HG03097 (cell line): ENCODE results near the gene ATG4B.
"Not testable (repeated sequence)": the region's sequence is repeated elsewhere in the genome, so short reads cannot be mapped to it uniquely, and the experiment has no call there.

Experiments
- ATAC-seq: cut with Tn5 transposase; IDR thresholded peaks from one replicate; pipeline ENCODE4 v1.9.1; 2021; ENCODE audit not compliant: unreplicated experiment, low FRiP score

ATG4B gene

DNA sequence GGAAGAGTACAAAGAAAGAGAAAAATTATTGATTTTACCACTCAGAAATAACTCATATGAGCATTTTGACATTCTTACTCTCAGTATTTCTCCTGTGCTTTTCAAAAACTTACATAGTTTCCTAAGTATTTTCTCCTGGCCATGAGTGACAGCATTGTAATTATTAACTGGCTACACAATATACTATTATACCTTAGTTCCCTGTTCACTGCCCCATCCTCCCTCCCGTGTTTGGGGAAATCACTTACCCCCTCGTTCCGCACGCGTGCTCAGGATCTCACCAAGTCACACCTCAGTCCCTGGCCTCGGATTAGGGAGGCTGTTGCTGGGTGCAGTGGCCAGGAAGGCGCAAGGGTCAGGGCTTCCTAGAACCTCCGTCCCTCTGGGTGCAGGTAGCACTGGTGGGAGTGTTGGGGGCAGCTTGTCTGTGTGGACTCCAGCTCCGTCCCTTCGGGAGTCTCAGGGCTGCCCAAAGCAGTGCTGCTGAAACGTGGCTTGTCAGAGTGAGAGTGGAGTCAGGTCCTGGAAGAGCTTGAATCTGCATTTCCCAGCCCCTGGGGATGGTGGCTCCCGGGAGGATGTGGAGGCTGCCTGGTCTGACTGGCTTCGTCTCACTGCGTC is 23.2 kb downstream of the ATG4B start:
- no peak for ATAC-seq

DNA sequence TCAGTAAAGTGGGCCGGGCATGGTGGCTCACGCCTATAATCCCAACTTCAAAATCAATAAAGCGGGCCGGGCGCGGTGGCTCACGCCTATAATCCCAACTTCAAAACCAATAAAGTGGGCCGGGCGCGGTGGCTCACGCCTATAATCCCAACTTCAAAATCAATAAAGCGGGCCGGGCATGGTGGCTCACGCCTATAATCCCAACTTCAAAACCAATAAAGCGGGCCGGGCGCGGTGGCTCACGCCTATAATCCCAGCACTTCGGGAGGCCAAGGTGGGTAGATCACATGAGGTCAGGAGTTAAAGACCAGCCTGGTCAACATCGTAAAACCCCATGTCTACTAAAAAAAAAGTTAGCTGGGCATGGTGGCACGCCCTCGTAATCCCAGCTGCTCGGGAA is 25.2 kb downstream of the ATG4B start:
- not testable (repeated sequence) for ATAC-seq

GRCh38 chr2:241665731-241666440 is 28.4 kb downstream of the ATG4B start:
- no peak for ATAC-seq

- no peak for ATAC-seq
These were observed 29.3 kb downstream of the ATG4B start for GRCh38 chr2:241666627-241667400.

- ATAC-seq: no peak
These were observed 30.9 kb downstream of the ATG4B start for GRCh38 chr2:241668354-241668753.

GRCh38 chr2:241668839-241669238 is 31.3 kb downstream of the ATG4B start:
- no peak for ATAC-seq

DNA sequence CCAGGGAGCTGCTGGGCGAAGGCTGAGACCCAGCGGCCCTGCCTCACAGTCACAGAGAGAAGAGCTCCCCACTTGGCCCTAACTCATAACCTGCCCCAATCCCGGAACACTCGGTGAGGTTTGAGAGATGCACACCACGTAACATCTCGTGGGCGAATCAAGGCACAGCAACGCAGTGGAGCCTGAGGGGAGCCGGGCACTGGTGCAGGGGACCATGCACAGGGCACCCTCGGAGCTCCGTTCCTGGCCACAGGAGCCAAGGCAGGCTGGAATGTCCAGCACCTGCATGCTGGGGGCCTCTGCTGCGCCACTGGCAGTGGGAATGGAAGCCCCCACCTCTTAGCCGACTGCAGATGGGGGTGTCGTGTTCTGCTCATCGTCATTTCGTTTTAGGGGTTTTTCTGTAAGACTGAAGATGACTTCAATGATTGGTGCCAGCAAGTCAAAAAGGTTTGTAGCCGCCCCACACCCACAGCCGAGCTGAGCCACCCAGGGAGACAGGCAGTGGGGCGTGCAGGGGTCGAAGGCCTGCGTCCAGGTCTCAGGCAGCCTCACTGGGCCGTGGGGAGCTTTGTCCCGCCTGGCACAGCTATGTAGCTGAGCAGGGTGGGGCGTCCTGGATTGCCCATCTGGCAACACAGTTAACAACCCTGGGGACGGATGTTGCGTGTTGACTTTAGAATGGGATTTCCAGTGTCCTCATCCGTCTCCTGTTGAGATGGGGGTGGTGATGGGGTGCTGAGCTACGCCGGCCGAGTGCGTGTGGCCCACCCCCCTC is 33.0 kb downstream of the ATG4B start:
- ATAC-seq: no peak

- no peak for ATAC-seq
These were observed 34.2 kb downstream of the ATG4B start for GRCh38 chr2:241671457-241672240.

GRCh38 chr2:241672243-241673188 is 35.0 kb downstream of the ATG4B start:
- ATAC-seq: no peak

DNA sequence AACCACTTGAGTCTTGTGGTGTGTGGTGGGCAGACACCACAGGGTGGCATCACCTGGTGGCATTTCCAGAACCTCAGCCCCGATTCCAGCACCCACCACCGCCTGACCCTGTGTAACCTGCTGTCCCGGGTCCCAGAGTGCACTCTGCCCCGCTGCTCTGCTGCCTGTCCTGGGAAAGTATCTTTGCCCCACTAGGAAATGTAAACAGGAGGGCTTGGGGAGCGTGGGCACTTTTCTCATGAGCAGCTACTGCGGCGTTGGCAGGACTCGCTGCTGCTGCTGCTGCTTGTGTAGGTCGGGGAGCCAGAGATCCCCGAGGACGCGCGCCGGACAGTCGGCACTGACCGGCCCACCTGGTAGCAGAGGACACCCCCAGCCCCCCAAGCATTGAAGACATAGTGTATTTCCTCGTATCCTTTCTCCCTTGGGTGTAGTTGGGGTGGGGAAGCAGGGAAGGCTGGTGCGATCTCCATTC is 35.7 kb downstream of the ATG4B start:
- ATAC-seq: no peak

- ATAC-seq: no peak
These were observed 36.6 kb downstream of the ATG4B start for GRCh38 chr2:241673797-241674725.

DNA sequence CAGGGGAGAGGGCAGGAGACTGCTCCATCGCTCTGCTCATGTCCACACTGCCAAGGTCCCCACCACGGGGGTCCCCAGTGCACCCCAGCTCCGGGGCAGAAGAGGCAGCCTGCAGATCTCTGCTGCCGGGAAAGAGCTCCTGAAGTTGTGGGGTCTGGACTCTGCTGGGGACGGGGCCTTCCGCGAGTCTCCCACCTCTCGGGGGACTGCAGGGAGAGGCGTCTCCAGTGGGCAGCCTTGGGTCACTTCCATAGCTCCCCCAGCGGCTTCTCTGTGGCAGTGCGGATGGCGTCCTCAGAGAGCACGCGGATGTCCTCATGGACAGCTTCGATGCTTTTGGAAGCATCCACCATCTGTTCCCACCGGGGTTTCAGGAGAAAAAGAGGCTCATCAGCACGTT is 38.4 kb downstream of the ATG4B start:
- ATAC-seq: no peak

DNA sequence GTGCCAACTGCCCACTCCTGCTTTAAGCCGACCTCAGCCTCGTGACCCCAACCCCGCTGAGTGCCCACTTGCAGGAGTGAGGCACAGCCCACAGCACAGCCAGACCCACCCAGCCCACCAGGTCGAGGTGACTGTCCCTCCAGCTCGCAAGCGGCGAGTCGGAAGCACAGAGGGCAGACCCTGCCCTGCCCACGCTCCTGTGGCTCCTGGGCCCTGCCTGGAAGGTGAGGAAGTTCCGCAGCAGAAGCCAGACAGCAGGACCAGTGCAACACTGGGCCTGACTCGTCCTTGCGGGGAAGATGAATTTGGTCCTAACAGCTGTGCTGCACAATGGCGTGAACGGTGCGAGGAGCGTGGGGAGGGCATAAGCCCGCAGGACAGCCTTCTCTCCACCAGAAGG is 39.2 kb downstream of the ATG4B start:
- ATAC-seq: no peak

- ATAC-seq: no peak
These were observed 39.9 kb downstream of the ATG4B start for GRCh38 chr2:241677392-241677791.

GRCh38 chr2:241678307-241678706 is 40.8 kb downstream of the ATG4B start:
- no peak for ATAC-seq

DNA sequence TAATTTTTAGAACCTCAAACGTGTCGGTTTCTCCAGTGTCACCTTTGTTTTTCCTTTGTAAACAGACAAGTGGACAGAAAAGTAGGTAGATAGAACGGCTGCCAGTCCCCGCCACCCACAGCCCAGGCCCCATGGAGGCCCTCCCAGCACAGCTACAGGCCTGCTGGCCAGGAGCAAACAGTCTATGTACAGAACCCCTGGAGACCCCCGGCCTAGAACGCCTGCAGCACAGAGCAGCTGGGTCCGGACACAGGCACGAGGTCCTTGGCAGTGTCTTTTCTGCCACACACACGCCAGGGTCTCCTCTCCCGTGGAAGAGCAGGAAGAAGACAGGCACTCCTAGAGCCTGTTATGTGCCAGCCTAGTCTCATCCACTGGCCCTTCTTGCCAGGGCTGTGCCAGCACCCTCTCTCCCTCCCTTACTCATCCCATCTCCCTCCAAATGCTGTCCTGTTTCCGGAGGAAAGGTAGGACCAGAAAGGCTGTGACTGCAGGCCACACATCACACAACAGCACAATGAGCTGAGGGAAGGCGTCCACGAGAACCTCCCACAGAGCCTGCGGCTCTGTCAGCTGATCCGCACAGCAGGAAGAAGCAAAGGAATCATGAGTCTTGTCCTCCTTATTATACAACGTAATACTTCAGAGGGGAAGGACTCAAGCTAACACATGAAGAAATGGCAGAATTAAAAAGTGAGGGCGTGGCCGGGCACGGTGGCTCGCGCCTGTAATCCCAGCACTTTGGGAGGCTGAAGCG is 41.5 kb downstream of the ATG4B start:
- ATAC-seq: no peak

DNA sequence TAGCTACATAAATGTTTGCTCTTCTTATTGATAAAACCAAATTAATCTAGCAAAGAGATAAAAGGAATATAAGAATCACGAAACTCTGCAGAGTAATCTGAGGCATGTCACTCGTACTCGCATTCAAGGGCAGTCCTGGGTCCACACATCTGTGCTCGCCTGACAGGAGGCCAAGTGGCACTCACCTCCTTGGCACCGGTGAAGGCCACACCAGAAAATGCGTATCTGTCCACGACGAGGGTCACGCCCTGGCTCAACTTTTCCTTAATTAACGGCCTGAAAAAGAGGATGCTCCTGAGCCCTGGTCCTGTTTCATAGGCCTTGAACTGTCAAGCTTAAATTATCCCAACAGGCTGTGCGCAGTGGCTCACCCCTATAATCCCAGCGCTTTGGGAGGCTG is 42.6 kb downstream of the ATG4B start:
- ATAC-seq: no peak
